ENCODE measurements around the gene CLPTM1. TPM values are rescaled to one million over a fixed set of nuclear protein-coding genes. Genes with fewer than 3 reads are reported as not detected.
"Not testable (repeated sequence)": the region's sequence is repeated elsewhere in the genome, so short reads cannot be mapped to it uniquely, and the experiment has no call there.

CLPTM1 gene
- total RNA-seq, 1 experiment from 2014 or later, result 82.0 TPM

GRCh38 chr19:44909775-44910174 lies 45.4 kb upstream of the CLPTM1 start:
- Histone ChIP-seq H3K79me1 (ENCODE audit: insufficient read depth, low read depth, low read length, poor library complexity, severe bottlenecking) (no peaks in the 10 kb centered on the region), H3K18ac (ENCODE audit: insufficient read length, low read depth, low read length) (no peak overlapping the region), H3K27me3 (ENCODE audit: insufficient read depth, low read length) (no peaks in the 10 kb centered on the region), H3T11ph (ENCODE audit: low read length) (no peak overlapping the region), H2BK5ac (ENCODE audit: insufficient read length, low read length) (no peak overlapping the region), H4K8ac (replicated peaks; ENCODE audit: insufficient read length, low read depth, low read length) (no peak overlapping the region), H4K91ac (ENCODE audit: insufficient read length, low read depth, low read length) (no peak overlapping the region), H4K20me1 (ENCODE audit: control insufficient read depth, insufficient read depth, insufficient read length) (no peaks in the 10 kb centered on the region), H3K27ac (ENCODE audit: insufficient read length, low read depth, low read length) (no peak overlapping the region), H3K14ac (ENCODE audit: insufficient read depth, low read length) (no peak overlapping the region), H4K5ac (ENCODE audit: insufficient read length, low read depth, low read length) (no peak overlapping the region), H3K4ac (ENCODE audit: low read depth, low read length) (no peak overlapping the region), H3K9me3 (ENCODE audit: control insufficient read depth, low read depth, low read length) (no peaks in the 10 kb centered on the region), H3K9ac (ENCODE audit: extremely low read depth, insufficient read length, low read length) (no peak overlapping the region), H3K23ac (ENCODE audit: insufficient read length, low read depth, low read length) (no peak overlapping the region), H2BK20ac (ENCODE audit: low read depth, low read length, poor library complexity, severe bottlenecking) (no peak overlapping the region), H2BK15ac (ENCODE audit: low read depth, low read length) (no peak overlapping the region), H3K56ac (ENCODE audit: insufficient read length, low read depth, low read length) (no peak overlapping the region), H2AFZ (ENCODE audit: low read length) (no peak overlapping the region), H3K4me2 (ENCODE audit: insufficient read depth, insufficient read length, low read length) (no peak overlapping the region), H2BK120ac (ENCODE audit: low read depth, low read length, poor library complexity, severe bottlenecking) (no peak overlapping the region), H3K23me2 (ENCODE audit: insufficient read length, low read depth, low read length, poor library complexity, severe bottlenecking) (no peaks in the 10 kb centered on the region), H2AK5ac (ENCODE audit: insufficient read length, low read length) (no peak overlapping the region), H2BK12ac (ENCODE audit: insufficient read length, low read depth, low read length) (no peak overlapping the region), H3K79me2 (ENCODE audit: insufficient read depth, low read length) (no peaks in the 10 kb centered on the region; the same call in 1 of the 2 replicates), H3K4me1 (ENCODE audit: insufficient read depth, low read length) (peaks cover 2% of the 10 kb centered on the region; the same call in 1 of the 2 replicates)
- TF ChIP-seq CTCF (conservative IDR thresholded peaks at IDR 0.05), result no peak
- WGBS (ENCODE audit: extremely low coverage, insufficient read length, low lambda C conversion rate), result no CpG with 5 or more reads among the region's 5 CpGs
- Mint-ChIP-seq H3K27me3 (ENCODE audit: low read depth) (no peaks in the 10 kb centered on the region; the same call in 1 of the 2 replicates), H3K4me3 (no peak overlapping the region), H3K9me3 (no peaks in the 10 kb centered on the region; a peak in 1 of 5 replicates), H3K36me3 (ENCODE audit: insufficient read depth in 1 of 3, low read depth in 3 of 3) (peaks cover 10 to 29% (median 27%) of the 10 kb centered on the region in 3 experiments; a peak in 6 of 7 replicates), H3K27ac (peak overlapping the region in 1 of 3 experiments; percentile 63; a peak in 1 of 7 replicates), H3K4me1 (peaks cover 33 to 50% of the 10 kb centered on the region in 2 experiments)
- no peak for DNase-seq

- not testable (repeated sequence) for H3K23me2 ChIP-seq (ENCODE audit: insufficient read length, low read depth, low read length, poor library complexity, severe bottlenecking); H3T11ph ChIP-seq (ENCODE audit: low read length); H4K91ac ChIP-seq (ENCODE audit: insufficient read length, low read depth, low read length); H3K9me3 ChIP-seq (ENCODE audit: control insufficient read depth, low read depth, low read length); H2BK15ac ChIP-seq (ENCODE audit: low read depth, low read length); H2BK120ac ChIP-seq (ENCODE audit: low read depth, low read length, poor library complexity, severe bottlenecking); H3K27me3 Mint-ChIP-seq (ENCODE audit: low read depth); H3K79me2 ChIP-seq (ENCODE audit: insufficient read depth, low read length); H4K20me1 ChIP-seq (ENCODE audit: control insufficient read depth, insufficient read depth, insufficient read length); H2AK5ac ChIP-seq (ENCODE audit: insufficient read length, low read length); H3K23ac ChIP-seq (ENCODE audit: insufficient read length, low read depth, low read length); H2BK20ac ChIP-seq (ENCODE audit: low read depth, low read length, poor library complexity, severe bottlenecking); H3K9ac ChIP-seq (ENCODE audit: extremely low read depth, insufficient read length, low read length); H3K27ac ChIP-seq (ENCODE audit: insufficient read length, low read depth, low read length); DNase-seq; H3K4me2 ChIP-seq (ENCODE audit: insufficient read depth, insufficient read length, low read length); H3K79me1 ChIP-seq (ENCODE audit: insufficient read depth, low read depth, low read length, poor library complexity, severe bottlenecking); H2BK5ac ChIP-seq (ENCODE audit: insufficient read length, low read length); H3K9me3 Mint-ChIP-seq; H2BK12ac ChIP-seq (ENCODE audit: insufficient read length, low read depth, low read length); H3K56ac ChIP-seq (ENCODE audit: insufficient read length, low read depth, low read length); H3K4ac ChIP-seq (ENCODE audit: low read depth, low read length); H3K18ac ChIP-seq (ENCODE audit: insufficient read length, low read depth, low read length); H4K8ac ChIP-seq (replicated peaks; ENCODE audit: insufficient read length, low read depth, low read length); H3K14ac ChIP-seq (ENCODE audit: insufficient read depth, low read length); H3K27ac Mint-ChIP-seq; H4K5ac ChIP-seq (ENCODE audit: insufficient read length, low read depth, low read length); H2AFZ ChIP-seq (ENCODE audit: low read length); H3K4me1 ChIP-seq (ENCODE audit: insufficient read depth, low read length); H3K27me3 ChIP-seq (ENCODE audit: insufficient read depth, low read length)
- peak overlapping the region in 1 of 2 experiments; percentile 28; a peak in 2 of 5 replicates for H3K4me3 Mint-ChIP-seq
- peaks cover 10 to 24% (median 22%) of the 10 kb centered on the region in 3 experiments; a peak in 6 of 7 replicates for H3K36me3 Mint-ChIP-seq (ENCODE audit: insufficient read depth in 1 of 3, low read depth in 3 of 3)
- no CpG with 5 or more reads among the region's 6 CpGs for WGBS (ENCODE audit: extremely low coverage, insufficient read length, low lambda C conversion rate)
- peaks cover 29 to 43% of the 10 kb centered on the region in 2 experiments for H3K4me1 Mint-ChIP-seq
These were observed 43.3 kb upstream of the CLPTM1 start for GRCh38 chr19:44911896-44912295.
